ENCODE results near the gene PRKG1.
A peak's percentile ranks its signal among the peaks of the same experiment; 100 is the strongest.

Gene PRKG1

GRCh38 chr10:51502124-51502523 lies 427.8 kb downstream of the PRKG1 start:
- no peak overlapping the region for H3K4me3 ChIP-seq (ENCODE audit: low read length)
- H3K9ac ChIP-seq (ENCODE audit: low read length) = no peak overlapping the region
- DNase-seq (ENCODE audit: low read depth) = peak; percentile 4
- H3K36me3 ChIP-seq (ENCODE audit: control insufficient read depth, insufficient read depth, low read length, severe bottlenecking) = no peaks in the 10 kb centered on the region
- no peaks in the 10 kb centered on the region for H3K27me3 ChIP-seq (replicated peaks; ENCODE audit: control insufficient read depth, insufficient read depth, low read length)
- H3K4me1 ChIP-seq (ENCODE audit: control insufficient read depth, insufficient read depth, low read length) = peaks cover 14% of the 10 kb centered on the region
- no peaks in the 10 kb centered on the region for H3K9me3 ChIP-seq (ENCODE audit: control insufficient read depth, low read length)

GRCh38 chr10:51503378-51503777 lies 429.1 kb downstream of the PRKG1 start:
- Histone ChIP-seq H3K27me3 (replicated peaks; ENCODE audit: control insufficient read depth, insufficient read depth, low read length) (no peaks in the 10 kb centered on the region), H3K9me3 (ENCODE audit: control insufficient read depth, low read length) (no peaks in the 10 kb centered on the region), H3K4me3 (ENCODE audit: low read length) (no peak overlapping the region), H3K36me3 (ENCODE audit: control insufficient read depth, insufficient read depth, low read length, severe bottlenecking) (no peaks in the 10 kb centered on the region), H3K9ac (ENCODE audit: low read length) (no peak overlapping the region), H3K4me1 (ENCODE audit: control insufficient read depth, insufficient read depth, low read length) (peaks cover 14% of the 10 kb centered on the region)
- DNase-seq (ENCODE audit: low read depth) = no peak

- no peak overlapping the region for H3K4me3 ChIP-seq (ENCODE audit: low read length)
- DNase-seq (ENCODE audit: low read depth) = no peak
Observed at GRCh38 chr10:51507476-51507875, 433.2 kb downstream of the PRKG1 start.

DNA sequence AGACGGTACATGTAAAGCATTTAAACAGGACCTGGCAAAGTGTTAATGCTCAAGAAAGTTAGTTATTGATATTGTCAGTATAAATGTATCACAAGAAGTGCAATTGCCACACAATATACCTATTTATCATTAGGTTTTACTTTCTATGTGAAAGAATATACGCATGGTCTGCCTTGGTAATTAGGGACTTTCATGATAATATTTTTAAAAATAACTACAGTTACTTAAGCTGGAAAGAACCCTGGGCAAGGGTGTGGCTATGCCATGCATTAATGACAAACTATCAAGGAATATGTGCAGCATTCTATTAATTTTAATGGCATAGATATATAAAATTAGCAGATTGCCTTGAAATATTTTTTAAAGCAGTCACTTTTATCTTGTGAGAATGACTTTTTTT lies 433.9 kb downstream of the PRKG1 start:
- no peak overlapping the region for H3K9ac ChIP-seq (ENCODE audit: low read length)
- DNase-seq (ENCODE audit: low read depth) = no peak
- H3K36me3 ChIP-seq (ENCODE audit: control insufficient read depth, insufficient read depth, low read length, severe bottlenecking) = no peaks in the 10 kb centered on the region
- no peaks in the 10 kb centered on the region for H3K9me3 ChIP-seq (ENCODE audit: control insufficient read depth, low read length)
- no peaks in the 10 kb centered on the region for H3K27me3 ChIP-seq (replicated peaks; ENCODE audit: control insufficient read depth, insufficient read depth, low read length)
- H3K4me3 ChIP-seq (ENCODE audit: low read length) = no peak overlapping the region
- H3K4me1 ChIP-seq (ENCODE audit: control insufficient read depth, insufficient read depth, low read length) = peaks cover 10% of the 10 kb centered on the region

More at GRCh38 chr10:51507476-51507875, 433.2 kb downstream of the PRKG1 start:
- Histone ChIP-seq H3K4me1 (ENCODE audit: control insufficient read depth, insufficient read depth, low read length) (peaks cover 10% of the 10 kb centered on the region), H3K9ac (ENCODE audit: low read length) (no peak overlapping the region), H3K9me3 (ENCODE audit: control insufficient read depth, low read length) (no peaks in the 10 kb centered on the region), H3K27me3 (replicated peaks; ENCODE audit: control insufficient read depth, insufficient read depth, low read length) (no peaks in the 10 kb centered on the region), H3K36me3 (ENCODE audit: control insufficient read depth, insufficient read depth, low read length, severe bottlenecking) (no peaks in the 10 kb centered on the region)

GRCh38 chr10:51510231-51510630 lies 435.9 kb downstream of the PRKG1 start:
- H3K27me3 ChIP-seq (replicated peaks; ENCODE audit: control insufficient read depth, insufficient read depth, low read length) = no peaks in the 10 kb centered on the region
- peak; percentile 73 for DNase-seq (ENCODE audit: low read depth)
- H3K9me3 ChIP-seq (ENCODE audit: control insufficient read depth, low read length) = no peaks in the 10 kb centered on the region
- H3K4me3 ChIP-seq (ENCODE audit: low read length) = no peak overlapping the region
- H3K4me1 ChIP-seq (ENCODE audit: control insufficient read depth, insufficient read depth, low read length) = peaks cover 10% of the 10 kb centered on the region
- no peak overlapping the region for H3K9ac ChIP-seq (ENCODE audit: low read length)
- H3K36me3 ChIP-seq (ENCODE audit: control insufficient read depth, insufficient read depth, low read length, severe bottlenecking) = no peaks in the 10 kb centered on the region

DNA sequence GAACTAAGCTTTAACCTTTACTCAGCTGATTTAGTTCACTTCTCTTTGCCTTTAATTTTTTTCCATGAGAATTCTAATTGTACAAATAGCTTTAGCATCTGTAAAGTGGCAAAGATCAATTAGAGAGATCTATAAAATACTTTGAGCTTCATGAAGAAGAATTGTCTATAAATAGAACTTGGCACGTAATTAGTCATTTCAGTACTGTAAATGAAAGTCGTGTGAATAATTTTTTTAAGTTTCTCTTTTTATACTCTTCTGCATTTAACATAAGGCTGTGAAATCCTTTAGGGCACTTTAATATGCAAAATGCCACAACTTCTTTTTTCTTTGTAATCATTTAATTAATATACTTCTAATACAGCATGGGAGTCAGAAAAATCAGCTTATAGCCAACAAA lies 447.3 kb downstream of the PRKG1 start:
- H3K36me3 ChIP-seq (ENCODE audit: control insufficient read depth, insufficient read depth, low read length, severe bottlenecking) = no peaks in the 10 kb centered on the region
- peaks cover 17% of the 10 kb centered on the region for H3K4me1 ChIP-seq (ENCODE audit: control insufficient read depth, insufficient read depth, low read length)
- H3K9ac ChIP-seq (ENCODE audit: low read length) = no peak overlapping the region
- no peak for DNase-seq (ENCODE audit: low read depth)
- H3K4me3 ChIP-seq (ENCODE audit: low read length) = no peak overlapping the region
- H3K9me3 ChIP-seq (ENCODE audit: control insufficient read depth, low read length) = no peaks in the 10 kb centered on the region
- no peaks in the 10 kb centered on the region for H3K27me3 ChIP-seq (replicated peaks; ENCODE audit: control insufficient read depth, insufficient read depth, low read length)

GRCh38 chr10:51522858-51523257 lies 448.6 kb downstream of the PRKG1 start:
- Histone ChIP-seq H3K4me3 (ENCODE audit: low read length) (no peak overlapping the region), H3K9ac (ENCODE audit: low read length) (no peak overlapping the region), H3K27me3 (replicated peaks; ENCODE audit: control insufficient read depth, insufficient read depth, low read length) (no peaks in the 10 kb centered on the region), H3K9me3 (ENCODE audit: control insufficient read depth, low read length) (no peaks in the 10 kb centered on the region), H3K36me3 (ENCODE audit: control insufficient read depth, insufficient read depth, low read length, severe bottlenecking) (no peaks in the 10 kb centered on the region), H3K4me1 (ENCODE audit: control insufficient read depth, insufficient read depth, low read length) (peaks cover 23% of the 10 kb centered on the region)
- DNase-seq (ENCODE audit: low read depth) = peak; percentile 7

- no peaks in the 10 kb centered on the region for H3K36me3 ChIP-seq (ENCODE audit: control insufficient read depth, insufficient read depth, low read length, severe bottlenecking)
- no peak for DNase-seq (ENCODE audit: low read depth)
- no peaks in the 10 kb centered on the region for H3K27me3 ChIP-seq (replicated peaks; ENCODE audit: control insufficient read depth, insufficient read depth, low read length)
- H3K9ac ChIP-seq (ENCODE audit: low read length) = no peak overlapping the region
- H3K9me3 ChIP-seq (ENCODE audit: control insufficient read depth, low read length) = no peaks in the 10 kb centered on the region
- H3K4me3 ChIP-seq (ENCODE audit: low read length) = no peak overlapping the region
- H3K4me1 ChIP-seq (ENCODE audit: control insufficient read depth, insufficient read depth, low read length) = peaks cover 28% of the 10 kb centered on the region
Observed at GRCh38 chr10:51523440-51523839, 449.2 kb downstream of the PRKG1 start.

DNA sequence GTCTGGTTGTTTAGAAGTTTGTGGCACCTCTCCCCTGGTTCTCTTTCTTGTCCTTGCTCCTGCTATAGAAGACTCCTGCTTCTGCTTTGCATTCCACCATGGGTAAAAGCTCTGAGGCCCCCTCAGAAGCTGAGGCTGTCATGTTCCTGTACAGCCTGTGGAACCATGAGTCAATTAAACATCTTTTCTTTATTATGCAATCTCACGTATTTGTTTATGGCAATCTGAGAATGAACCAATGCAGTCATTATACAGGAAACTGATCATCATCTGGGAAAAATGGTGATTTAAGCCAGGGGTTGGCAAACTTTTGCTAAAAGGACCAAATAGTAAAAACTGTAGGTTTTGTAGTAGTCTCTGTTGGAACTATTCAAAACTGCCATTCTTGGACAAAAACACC lies 449.8 kb downstream of the PRKG1 start:
- no peak overlapping the region for H3K9ac ChIP-seq (ENCODE audit: low read length)
- H3K9me3 ChIP-seq (ENCODE audit: control insufficient read depth, low read length) = no peaks in the 10 kb centered on the region
- H3K27me3 ChIP-seq (replicated peaks; ENCODE audit: control insufficient read depth, insufficient read depth, low read length) = no peaks in the 10 kb centered on the region
- no peaks in the 10 kb centered on the region for H3K36me3 ChIP-seq (ENCODE audit: control insufficient read depth, insufficient read depth, low read length, severe bottlenecking)
- H3K4me3 ChIP-seq (ENCODE audit: low read length) = no peak overlapping the region
- peak; percentile 46 for DNase-seq (ENCODE audit: low read depth)
- peaks cover 28% of the 10 kb centered on the region for H3K4me1 ChIP-seq (ENCODE audit: control insufficient read depth, insufficient read depth, low read length)

GRCh38 chr10:51527522-51528219 lies 453.4 kb downstream of the PRKG1 start:
- DNase-seq (ENCODE audit: low read depth) = no peak
- peak overlapping the region; percentile 49 for H3K9ac ChIP-seq (ENCODE audit: low read length)
- H3K9me3 ChIP-seq (ENCODE audit: control insufficient read depth, low read length) = no peaks in the 10 kb centered on the region
- peak overlapping the region; percentile 68 for H3K4me3 ChIP-seq (ENCODE audit: low read length)
- H3K27me3 ChIP-seq (replicated peaks; ENCODE audit: control insufficient read depth, insufficient read depth, low read length) = no peaks in the 10 kb centered on the region
- H3K4me1 ChIP-seq (ENCODE audit: control insufficient read depth, insufficient read depth, low read length) = peaks cover 44% of the 10 kb centered on the region
- H3K36me3 ChIP-seq (ENCODE audit: control insufficient read depth, insufficient read depth, low read length, severe bottlenecking) = no peaks in the 10 kb centered on the region

- DNase-seq (ENCODE audit: low read depth) = no peak
- peaks cover 37% of the 10 kb centered on the region for H3K4me1 ChIP-seq (ENCODE audit: control insufficient read depth, insufficient read depth, low read length)
Observed at GRCh38 chr10:51528527-51528926, 454.2 kb downstream of the PRKG1 start.

DNA sequence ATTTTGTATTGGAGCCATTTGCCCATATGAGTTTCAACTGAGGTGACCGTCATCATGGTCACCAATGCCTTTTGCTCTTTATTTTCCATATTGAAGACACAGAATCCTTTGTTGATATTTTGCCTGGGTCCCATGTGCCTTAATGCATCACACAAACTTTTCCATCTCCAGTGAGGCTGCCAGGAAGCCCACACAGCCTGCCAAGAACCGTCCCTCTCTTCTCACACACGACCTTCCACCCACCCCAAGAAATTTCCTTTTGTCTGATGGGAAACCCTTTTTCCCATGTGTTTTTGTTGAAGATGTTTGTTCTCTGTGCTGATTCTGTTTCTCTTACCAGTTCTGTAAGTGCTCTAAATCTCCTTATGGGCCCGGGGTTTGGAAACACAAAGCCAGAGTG lies 456.3 kb downstream of the PRKG1 start:
- Histone ChIP-seq H3K9me3 (ENCODE audit: control insufficient read depth, low read length) (no peaks in the 10 kb centered on the region), H3K9ac (ENCODE audit: low read length) (peak overlapping the region; percentile 17), H3K27me3 (replicated peaks; ENCODE audit: control insufficient read depth, insufficient read depth, low read length) (no peaks in the 10 kb centered on the region), H3K4me3 (ENCODE audit: low read length) (peak overlapping the region; percentile 28), H3K36me3 (ENCODE audit: control insufficient read depth, insufficient read depth, low read length, severe bottlenecking) (no peaks in the 10 kb centered on the region), H3K4me1 (ENCODE audit: control insufficient read depth, insufficient read depth, low read length) (peaks cover 27% of the 10 kb centered on the region)
- DNase-seq (ENCODE audit: low read depth) = no peak

More at GRCh38 chr10:51528527-51528926, 454.2 kb downstream of the PRKG1 start:
- Histone ChIP-seq H3K9me3 (ENCODE audit: control insufficient read depth, low read length) (no peaks in the 10 kb centered on the region), H3K9ac (ENCODE audit: low read length) (no peak overlapping the region), H3K36me3 (ENCODE audit: control insufficient read depth, insufficient read depth, low read length, severe bottlenecking) (no peaks in the 10 kb centered on the region), H3K4me3 (ENCODE audit: low read length) (no peak overlapping the region), H3K27me3 (replicated peaks; ENCODE audit: control insufficient read depth, insufficient read depth, low read length) (no peaks in the 10 kb centered on the region)

All from adipocyte (in vitro differentiated cells).